ENCODE measurements around the gene TPST1.
A peak's percentile ranks its signal among the peaks of the same experiment; 100 is the strongest.

TPST1 gene

DNA sequence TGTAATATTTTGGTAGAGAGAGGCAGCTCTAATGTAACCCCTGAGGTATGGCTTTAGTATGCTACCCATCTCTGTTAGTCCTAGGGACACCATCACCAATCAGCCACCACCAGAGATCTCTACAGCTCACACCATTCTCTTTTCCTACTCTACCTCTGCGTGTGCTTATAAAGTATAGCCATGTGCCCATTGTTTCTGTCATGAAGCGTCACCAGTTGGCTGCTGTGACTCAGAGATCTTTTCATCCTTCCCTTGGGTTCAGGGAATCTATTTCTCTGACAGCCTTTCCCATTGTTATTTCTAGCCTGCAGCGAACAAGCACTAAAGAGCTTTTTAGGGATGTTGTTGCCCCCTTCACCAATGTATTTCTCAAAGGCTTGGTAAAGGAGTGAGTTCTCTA lies 103.3 kb downstream of the TPST1 start:
- H3K4me3 ChIP-seq (ENCODE audit: low read depth, low read length), result no peak overlapping the region
- DNase-seq, result no peak
- no peaks in the 10 kb centered on the region for H3K27me3 ChIP-seq (replicated peaks)
- TF ChIP-seq, protein P1, sequence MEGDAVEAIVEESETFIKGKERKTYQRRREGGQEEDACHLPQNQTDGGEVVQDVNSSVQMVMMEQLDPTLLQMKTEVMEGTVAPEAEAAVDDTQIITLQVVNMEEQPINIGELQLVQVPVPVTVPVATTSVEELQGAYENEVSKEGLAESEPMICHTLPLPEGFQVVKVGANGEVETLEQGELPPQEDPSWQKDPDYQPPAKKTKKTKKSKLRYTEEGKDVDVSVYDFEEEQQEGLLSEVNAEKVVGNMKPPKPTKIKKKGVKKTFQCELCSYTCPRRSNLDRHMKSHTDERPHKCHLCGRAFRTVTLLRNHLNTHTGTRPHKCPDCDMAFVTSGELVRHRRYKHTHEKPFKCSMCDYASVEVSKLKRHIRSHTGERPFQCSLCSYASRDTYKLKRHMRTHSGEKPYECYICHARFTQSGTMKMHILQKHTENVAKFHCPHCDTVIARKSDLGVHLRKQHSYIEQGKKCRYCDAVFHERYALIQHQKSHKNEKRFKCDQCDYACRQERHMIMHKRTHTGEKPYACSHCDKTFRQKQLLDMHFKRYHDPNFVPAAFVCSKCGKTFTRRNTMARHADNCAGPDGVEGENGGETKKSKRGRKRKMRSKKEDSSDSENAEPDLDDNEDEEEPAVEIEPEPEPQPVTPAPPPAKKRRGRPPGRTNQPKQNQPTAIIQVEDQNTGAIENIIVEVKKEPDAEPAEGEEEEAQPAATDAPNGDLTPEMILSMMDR (IDR thresholded peaks at IDR 0.05; ENCODE audit: low read depth, low read length, missing control alignments), result no peak
- in situ Hi-C loops (cut with HindIII; ENCODE audit: low pct_ligation_motif_present, low sequenced_read_pairs), result no loop called here
- no peaks in the 10 kb centered on the region for H3K36me3 ChIP-seq (replicated peaks)
- peak overlapping the region; percentile 31 for H3K27ac ChIP-seq

GRCh38 chr7:66310620-66311019 lies 105.5 kb downstream of the TPST1 start:
- H3K36me3 ChIP-seq (replicated peaks), result no peaks in the 10 kb centered on the region
- TF ChIP-seq, protein P1 (IDR thresholded peaks at IDR 0.05; ENCODE audit: low read depth, low read length, missing control alignments), result no peak
- H3K27ac ChIP-seq, result no peak overlapping the region
- no peak overlapping the region for H3K4me3 ChIP-seq (ENCODE audit: low read depth, low read length)
- in situ Hi-C loops (cut with HindIII; ENCODE audit: low pct_ligation_motif_present, low sequenced_read_pairs), result no loop called here
- no peaks in the 10 kb centered on the region for H3K27me3 ChIP-seq (replicated peaks)
- DNase-seq, result no peak

GRCh38 chr7:66313886-66314568 lies 108.9 kb downstream of the TPST1 start:
- in situ Hi-C loops (cut with HindIII; ENCODE audit: low pct_ligation_motif_present, low sequenced_read_pairs), result no loop called here
- Histone ChIP-seq H3K27me3 (replicated peaks) (no peaks in the 10 kb centered on the region), H3K27ac (no peak overlapping the region), H3K4me3 (ENCODE audit: low read depth, low read length) (no peak overlapping the region), H3K36me3 (replicated peaks) (no peaks in the 10 kb centered on the region)
- TF ChIP-seq, protein P1 (IDR thresholded peaks at IDR 0.05; ENCODE audit: low read depth, low read length, missing control alignments), result no peak
- DNase-seq, result no peak

DNA sequence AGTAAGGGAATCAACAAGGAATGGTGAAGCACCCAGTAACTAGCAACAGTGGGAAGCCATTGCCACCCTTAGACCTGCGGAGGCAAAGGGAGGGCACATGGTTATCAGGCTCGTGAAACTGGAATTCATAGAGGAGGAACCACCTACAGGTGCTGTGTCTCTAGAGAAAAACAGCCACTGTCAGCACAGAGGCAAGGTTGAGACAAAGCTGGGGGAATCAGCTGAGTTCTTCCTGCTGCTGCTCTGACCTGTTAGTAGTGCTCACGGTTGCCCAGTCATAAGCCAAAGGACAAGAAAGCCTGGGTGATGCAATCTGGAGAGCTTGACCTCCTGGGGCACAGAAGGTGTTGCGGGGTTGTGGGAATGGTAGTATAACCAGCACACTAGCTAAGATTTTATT lies 110.1 kb downstream of the TPST1 start:
- TF ChIP-seq, protein P1 (IDR thresholded peaks at IDR 0.05; ENCODE audit: low read depth, low read length, missing control alignments), result no peak
- H3K27me3 ChIP-seq (replicated peaks), result no peaks in the 10 kb centered on the region
- no peak for DNase-seq
- no peak overlapping the region for H3K27ac ChIP-seq
- no peak overlapping the region for H3K4me3 ChIP-seq (ENCODE audit: low read depth, low read length)
- in situ Hi-C loops (cut with HindIII; ENCODE audit: low pct_ligation_motif_present, low sequenced_read_pairs), result no loop called here
- no peaks in the 10 kb centered on the region for H3K36me3 ChIP-seq (replicated peaks)

DNA sequence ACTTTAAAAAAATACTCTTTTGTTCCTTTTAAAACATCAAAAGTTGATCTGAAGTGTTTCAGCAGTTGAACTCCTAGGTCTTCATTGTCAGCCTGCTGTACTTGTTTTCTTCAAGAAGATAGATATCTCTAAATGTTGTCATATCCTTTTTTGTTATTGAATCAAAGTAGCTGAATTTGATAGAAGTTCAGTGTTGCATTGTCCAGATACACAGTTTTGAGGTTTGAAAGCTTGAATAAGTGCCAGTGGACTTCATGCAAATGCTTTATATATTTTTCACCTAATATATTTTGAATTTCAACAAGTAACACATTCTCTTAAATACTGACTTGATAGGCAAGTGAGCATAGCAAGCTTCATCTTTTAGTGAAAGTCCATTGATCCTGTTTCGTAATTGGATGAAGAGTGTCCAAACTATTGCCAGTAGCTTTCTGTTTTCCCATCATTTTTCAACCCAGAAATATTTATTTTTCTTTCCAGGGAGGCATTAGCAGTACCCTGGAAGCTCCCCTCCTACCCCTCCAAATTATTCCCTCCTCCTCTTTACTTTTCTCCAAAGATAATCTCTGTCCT lies 114.4 kb downstream of the TPST1 start:
- no peak overlapping the region for H3K27ac ChIP-seq
- no peak overlapping the region for H3K4me3 ChIP-seq (ENCODE audit: low read depth, low read length)
- H3K27me3 ChIP-seq (replicated peaks), result no peaks in the 10 kb centered on the region
- in situ Hi-C loops (cut with HindIII; ENCODE audit: low pct_ligation_motif_present, low sequenced_read_pairs), result no loop called here
- TF ChIP-seq, protein P1 (IDR thresholded peaks at IDR 0.05; ENCODE audit: low read depth, low read length, missing control alignments), result no peak
- no peak for DNase-seq
- H3K36me3 ChIP-seq (replicated peaks), result no peaks in the 10 kb centered on the region

- H3K4me3 ChIP-seq (ENCODE audit: low read depth, low read length), result no peak overlapping the region
- in situ Hi-C loops (cut with HindIII; ENCODE audit: low pct_ligation_motif_present, low sequenced_read_pairs), result no loop called here
- DNase-seq, result no peak
- H3K27ac ChIP-seq, result no peak overlapping the region
- H3K36me3 ChIP-seq (replicated peaks), result no peaks in the 10 kb centered on the region
- TF ChIP-seq, protein P1 (IDR thresholded peaks at IDR 0.05; ENCODE audit: low read depth, low read length, missing control alignments), result no peak
- no peaks in the 10 kb centered on the region for H3K27me3 ChIP-seq (replicated peaks)
These were observed 116.1 kb downstream of the TPST1 start for GRCh38 chr7:66321283-66321682.
